PC-9 (cell line): ENCODE data around the gene GSTT2.
"Not testable (repeated sequence)": the region's sequence is repeated elsewhere in the genome, so short reads cannot be mapped to it uniquely, and the experiment has no call there.

Source experiments
- CTCF ChIP-seq: fragments of 200-600 bp; sonication (generic); conservative IDR thresholded peaks from 2 replicates; pipeline ENCODE4 v1.6.1; 2017; ENCODE audit warnings: mixed run types, antibody characterized with exemption, mild to moderate bottlenecking, moderate library complexity
- EZH2 ChIP-seq: fragments of 200-600 bp; sonication (generic); IDR thresholded peaks from 2 replicates; pipeline ENCODE4 v1.8.0; 2017; ENCODE audit warnings: antibody characterized with exemption, low read depth

GRCh38 chr22:23951383-23951782, 28.6 kb upstream of the GSTT2 start:
- TF ChIP-seq CTCF, EZH2: not testable (repeated sequence)
